Adrenal gland (tissue), 5 donors: ENCODE measurements around the gene PDZRN3.

Experiments used
- POLR2A ChIP-seq, 2 donors: fragments of 450-650 bp; IDR thresholded peaks; one replicate each; pipeline ENCODE4 v1.6.1; 2017; ENCODE audit warnings: antibody characterized with exemption in 2 of 2, mild to moderate bottlenecking in 2 of 2, moderate library complexity in 1 of 2
- TF ChIP-seq, protein P1 (sequence below), 6 experiments: fragments of 450-650 bp in 4 of 6; fragments of 200-600 bp in 2 of 6; sonication (generic) in 1 of 6; IDR thresholded peaks; 1 replicate in 5 of 6; 2 replicates in 1 of 6; pipeline versions ENCODE4 v1.5.1 to v1.8.0; 2016 to 2021; ENCODE audit warnings: antibody characterized with exemption in 6 of 6, mild to moderate bottlenecking in 2 of 6, moderate library complexity in 1 of 6
- donor health status: DM: no; HTN: no; CAD: no.

- TF ChIP-seq, protein P1, sequence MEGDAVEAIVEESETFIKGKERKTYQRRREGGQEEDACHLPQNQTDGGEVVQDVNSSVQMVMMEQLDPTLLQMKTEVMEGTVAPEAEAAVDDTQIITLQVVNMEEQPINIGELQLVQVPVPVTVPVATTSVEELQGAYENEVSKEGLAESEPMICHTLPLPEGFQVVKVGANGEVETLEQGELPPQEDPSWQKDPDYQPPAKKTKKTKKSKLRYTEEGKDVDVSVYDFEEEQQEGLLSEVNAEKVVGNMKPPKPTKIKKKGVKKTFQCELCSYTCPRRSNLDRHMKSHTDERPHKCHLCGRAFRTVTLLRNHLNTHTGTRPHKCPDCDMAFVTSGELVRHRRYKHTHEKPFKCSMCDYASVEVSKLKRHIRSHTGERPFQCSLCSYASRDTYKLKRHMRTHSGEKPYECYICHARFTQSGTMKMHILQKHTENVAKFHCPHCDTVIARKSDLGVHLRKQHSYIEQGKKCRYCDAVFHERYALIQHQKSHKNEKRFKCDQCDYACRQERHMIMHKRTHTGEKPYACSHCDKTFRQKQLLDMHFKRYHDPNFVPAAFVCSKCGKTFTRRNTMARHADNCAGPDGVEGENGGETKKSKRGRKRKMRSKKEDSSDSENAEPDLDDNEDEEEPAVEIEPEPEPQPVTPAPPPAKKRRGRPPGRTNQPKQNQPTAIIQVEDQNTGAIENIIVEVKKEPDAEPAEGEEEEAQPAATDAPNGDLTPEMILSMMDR (IDR thresholded peaks at IDR 0.05), result no peak
- TF ChIP-seq POLR2A (IDR thresholded peaks at IDR 0.05), result no peak
These were observed 189.7 kb downstream of the PDZRN3 start for GRCh38 chr3:73435055-73435454.
